ENCODE results near the gene HSPB1. TPM values are rescaled to one million over a fixed set of nuclear protein-coding genes. Genes with fewer than 3 reads are reported as not detected.

The HSPB1 gene
- total and polyA plus RNA-seq, 2 of the 13 experiments (the other 11 are each of a cell fraction or from before 2014, with no cell fraction given) = 21.0 to 38.6 TPM

DNA sequence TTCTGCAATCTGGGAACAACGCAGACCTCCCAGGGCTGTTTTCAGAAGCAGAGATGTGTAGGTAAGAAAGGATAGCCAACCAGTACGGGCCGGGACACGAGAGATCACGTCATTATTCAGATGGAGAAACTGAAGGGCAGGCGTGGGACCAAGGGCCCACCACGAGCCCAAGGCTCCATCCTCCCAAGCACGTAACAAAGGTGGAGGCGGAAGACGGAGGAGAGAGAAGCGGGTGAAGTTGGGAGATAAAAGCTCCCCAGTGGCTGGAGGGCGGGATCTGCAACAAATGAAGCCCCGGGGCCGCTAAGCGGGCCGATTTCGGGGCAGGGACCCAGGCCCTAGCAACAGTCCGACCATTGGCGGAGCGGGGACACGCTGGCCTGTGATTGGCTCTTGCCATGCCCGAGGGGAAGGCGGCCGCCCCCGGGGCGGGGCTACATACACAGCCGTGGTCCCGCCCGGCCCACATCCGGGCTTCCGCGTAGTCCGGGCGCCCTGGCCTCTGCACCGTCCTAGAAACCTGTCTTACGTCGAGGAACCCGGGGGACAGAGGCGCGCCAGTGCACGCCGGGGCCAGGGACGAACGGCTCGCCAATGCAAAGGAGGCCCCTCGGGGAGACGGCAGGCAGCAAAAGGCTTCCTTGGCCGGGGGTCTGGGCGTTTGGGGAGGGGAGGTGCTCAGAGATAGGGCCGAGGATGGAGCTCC lies 15.5 kb downstream of the HSPB1 start (continued):
- TF ChIP-seq, protein P1, sequence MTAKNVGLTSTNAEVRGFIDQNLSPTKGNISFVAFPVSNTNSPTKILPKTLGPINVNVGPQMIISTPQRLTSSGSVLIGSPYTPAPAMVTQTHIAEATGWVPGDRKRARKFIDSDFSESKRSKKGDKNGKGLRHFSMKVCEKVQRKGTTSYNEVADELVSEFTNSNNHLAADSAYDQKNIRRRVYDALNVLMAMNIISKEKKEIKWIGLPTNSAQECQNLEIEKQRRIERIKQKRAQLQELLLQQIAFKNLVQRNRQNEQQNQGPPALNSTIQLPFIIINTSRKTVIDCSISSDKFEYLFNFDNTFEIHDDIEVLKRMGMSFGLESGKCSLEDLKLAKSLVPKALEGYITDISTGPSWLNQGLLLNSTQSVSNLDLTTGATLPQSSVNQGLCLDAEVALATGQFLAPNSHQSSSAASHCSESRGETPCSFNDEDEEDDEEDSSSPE (CRISPR knock-in tag; IDR thresholded peaks at IDR 0.05) = 0 out of 2 replicates have a peak, but pooled peaks have one; percentile 35
- TF ChIP-seq ZNF839 (CRISPR knock-in tag; IDR thresholded peaks at IDR 0.05; ENCODE audit: borderline replicate concordance) (no peak), ZNF556 (CRISPR knock-in tag; IDR thresholded peaks at IDR 0.05; ENCODE audit: borderline replicate concordance) (0 out of 2 replicates have a peak, but pooled peaks have one; percentile 47), ZKSCAN8 (CRISPR knock-in tag; IDR thresholded peaks at IDR 0.05; ENCODE audit: borderline replicate concordance) (no peak), GATAD1 (CRISPR knock-in tag; IDR thresholded peaks at IDR 0.05) (peak; percentile 51), ELF3 (CRISPR knock-in tag; IDR thresholded peaks at IDR 0.05) (peak; percentile 60; the same call in 1 of the 2 replicates), CENPBD1 (CRISPR knock-in tag; IDR thresholded peaks at IDR 0.05; ENCODE audit: borderline replicate concordance, low read depth) (no peak), PHF5A (CRISPR knock-in tag; IDR thresholded peaks at IDR 0.05; ENCODE audit: low read depth, unreplicated experiment) (peak; percentile 9), RFXAP (CRISPR knock-in tag; IDR thresholded peaks at IDR 0.05; ENCODE audit: borderline replicate concordance) (peak; percentile 100), MEF2D (CRISPR knock-in tag; IDR thresholded peaks at IDR 0.05) (peak; percentile 4; the same call in 1 of the 2 replicates), CHCHD3 (CRISPR knock-in tag; IDR thresholded peaks at IDR 0.05) (no peak), REPIN1 (CRISPR knock-in tag; IDR thresholded peaks at IDR 0.05; ENCODE audit: borderline replicate concordance, low read depth) (peak; percentile 33; the same call in 1 of the 2 replicates), ZNF598 (CRISPR knock-in tag; IDR thresholded peaks at IDR 0.05; ENCODE audit: borderline replicate concordance) (no peak), SRY (CRISPR knock-in tag; IDR thresholded peaks at IDR 0.05) (peak; percentile 74; the same call in 1 of the 2 replicates), ZNF24 (IDR thresholded peaks at IDR 0.05) (no peak), HDAC2 (CRISPR knock-in tag; IDR thresholded peaks at IDR 0.05) (peak; percentile 39), MIXL1 (CRISPR knock-in tag; IDR thresholded peaks at IDR 0.05) (no peak), YY1 (IDR thresholded peaks at IDR 0.05; ENCODE audit: insufficient read depth, insufficient replicate concordance, low read depth, low read length) (peak; percentile 53), ZSCAN22 (CRISPR knock-in tag; IDR thresholded peaks at IDR 0.05) (no peak)
- TF ChIP-seq, protein P2, sequence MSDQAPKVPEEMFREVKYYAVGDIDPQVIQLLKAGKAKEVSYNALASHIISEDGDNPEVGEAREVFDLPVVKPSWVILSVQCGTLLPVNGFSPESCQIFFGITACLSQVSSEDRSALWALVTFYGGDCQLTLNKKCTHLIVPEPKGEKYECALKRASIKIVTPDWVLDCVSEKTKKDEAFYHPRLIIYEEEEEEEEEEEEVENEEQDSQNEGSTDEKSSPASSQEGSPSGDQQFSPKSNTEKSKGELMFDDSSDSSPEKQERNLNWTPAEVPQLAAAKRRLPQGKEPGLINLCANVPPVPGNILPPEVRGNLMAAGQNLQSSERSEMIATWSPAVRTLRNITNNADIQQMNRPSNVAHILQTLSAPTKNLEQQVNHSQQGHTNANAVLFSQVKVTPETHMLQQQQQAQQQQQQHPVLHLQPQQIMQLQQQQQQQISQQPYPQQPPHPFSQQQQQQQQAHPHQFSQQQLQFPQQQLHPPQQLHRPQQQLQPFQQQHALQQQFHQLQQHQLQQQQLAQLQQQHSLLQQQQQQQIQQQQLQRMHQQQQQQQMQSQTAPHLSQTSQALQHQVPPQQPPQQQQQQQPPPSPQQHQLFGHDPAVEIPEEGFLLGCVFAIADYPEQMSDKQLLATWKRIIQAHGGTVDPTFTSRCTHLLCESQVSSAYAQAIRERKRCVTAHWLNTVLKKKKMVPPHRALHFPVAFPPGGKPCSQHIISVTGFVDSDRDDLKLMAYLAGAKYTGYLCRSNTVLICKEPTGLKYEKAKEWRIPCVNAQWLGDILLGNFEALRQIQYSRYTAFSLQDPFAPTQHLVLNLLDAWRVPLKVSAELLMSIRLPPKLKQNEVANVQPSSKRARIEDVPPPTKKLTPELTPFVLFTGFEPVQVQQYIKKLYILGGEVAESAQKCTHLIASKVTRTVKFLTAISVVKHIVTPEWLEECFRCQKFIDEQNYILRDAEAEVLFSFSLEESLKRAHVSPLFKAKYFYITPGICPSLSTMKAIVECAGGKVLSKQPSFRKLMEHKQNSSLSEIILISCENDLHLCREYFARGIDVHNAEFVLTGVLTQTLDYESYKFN (CRISPR knock-in tag; conservative IDR thresholded peaks at IDR 0.05) = peak; percentile 13; the same call in 1 of the 2 replicates
- TF ChIP-seq, protein P3, sequence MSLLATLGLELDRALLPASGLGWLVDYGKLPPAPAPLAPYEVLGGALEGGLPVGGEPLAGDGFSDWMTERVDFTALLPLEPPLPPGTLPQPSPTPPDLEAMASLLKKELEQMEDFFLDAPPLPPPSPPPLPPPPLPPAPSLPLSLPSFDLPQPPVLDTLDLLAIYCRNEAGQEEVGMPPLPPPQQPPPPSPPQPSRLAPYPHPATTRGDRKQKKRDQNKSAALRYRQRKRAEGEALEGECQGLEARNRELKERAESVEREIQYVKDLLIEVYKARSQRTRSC (CRISPR knock-in tag; IDR thresholded peaks at IDR 0.05; ENCODE audit: low read depth) = 0 out of 2 replicates have a peak, but pooled peaks have one; percentile 50
- TF ChIP-seq, protein P4, sequence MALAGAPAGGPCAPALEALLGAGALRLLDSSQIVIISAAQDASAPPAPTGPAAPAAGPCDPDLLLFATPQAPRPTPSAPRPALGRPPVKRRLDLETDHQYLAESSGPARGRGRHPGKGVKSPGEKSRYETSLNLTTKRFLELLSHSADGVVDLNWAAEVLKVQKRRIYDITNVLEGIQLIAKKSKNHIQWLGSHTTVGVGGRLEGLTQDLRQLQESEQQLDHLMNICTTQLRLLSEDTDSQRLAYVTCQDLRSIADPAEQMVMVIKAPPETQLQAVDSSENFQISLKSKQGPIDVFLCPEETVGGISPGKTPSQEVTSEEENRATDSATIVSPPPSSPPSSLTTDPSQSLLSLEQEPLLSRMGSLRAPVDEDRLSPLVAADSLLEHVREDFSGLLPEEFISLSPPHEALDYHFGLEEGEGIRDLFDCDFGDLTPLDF (CRISPR knock-in tag; IDR thresholded peaks at IDR 0.05) = peak; percentile 34

Measured in HepG2 (cell line).